WTC11 (cell line): ENCODE results near the gene SORCS2. TPM values are rescaled to one million over a fixed set of nuclear protein-coding genes. Genes with fewer than 3 reads are reported as not detected.

Source experiments
- ATAC-seq: fragments of 200-7000 bp; cut with Tn5 transposase; 2 replicates; pipeline ENCODE4 v1.10.0; 2021; ENCODE audit warnings: mild to moderate bottlenecking, moderate library complexity
- CTCF ChIA-PET: fragments of 300-600 bp; sonication (Branson Sonifier 250); formaldehyde crosslinking; loops from one replicate; lab custom pipeline; 2021; ENCODE audit warnings: antibody characterized with exemption; lab: Charles Lee
- POLR2A ChIA-PET: fragments of 350-600 bp; sonication (Branson Sonifier 250); formaldehyde crosslinking; loops from one replicate; lab custom pipeline; 2021; ENCODE audit warnings: antibody characterized with exemption; lab: Charles Lee
- DNase-seq: peaks from one replicate; pipeline ENCODE4 v3.0.0; 2021; ENCODE audit warnings: low spot score
- H3K27ac Mint-ChIP-seq: 2 replicates; pipeline ENCODE4 v1.8.0; 2021; ENCODE audit warnings: mixed read lengths
- H3K27me3 Mint-ChIP-seq: 2 replicates; pipeline ENCODE4 v1.8.0; 2021; ENCODE audit warnings: low read depth, mild to moderate bottlenecking, moderate library complexity, mixed read lengths
- H3K36me3 Mint-ChIP-seq: 2 replicates; pipeline ENCODE4 v1.8.0; 2021; ENCODE audit warnings: mixed read lengths
- H3K4me1 Mint-ChIP-seq: 2 replicates; pipeline ENCODE4 v1.8.0; 2022; ENCODE audit warnings: mixed read lengths
- H3K4me3 Mint-ChIP-seq: 2 replicates; pipeline ENCODE4 v1.8.0; 2021; ENCODE audit warnings: mild to moderate bottlenecking, moderate library complexity, mixed read lengths
- H3K9me3 Mint-ChIP-seq: 2 replicates; pipeline ENCODE4 v1.8.0; 2021; ENCODE audit warnings: mixed read lengths
- ATF1 ChIP-seq: sonication (generic); formaldehyde crosslinking; IDR thresholded peaks from 2 replicates; pipeline ENCODE4 v1.8.1; 2023; ENCODE audit warnings: mild to moderate bottlenecking, moderate library complexity, missing genetic modification reagents
- CREM ChIP-seq: sonication (generic); formaldehyde crosslinking; IDR thresholded peaks from 2 replicates; pipeline ENCODE4 v1.8.1; 2022; ENCODE audit warnings: mild to moderate bottlenecking, missing genetic modification reagents, moderate library complexity
- ESRRA ChIP-seq: sonication (generic); formaldehyde crosslinking; IDR thresholded peaks from 2 replicates; pipeline ENCODE4 v1.8.1; 2022; ENCODE audit warnings: mild to moderate bottlenecking, missing genetic modification reagents, borderline replicate concordance
- FOXJ3 ChIP-seq: sonication (generic); formaldehyde crosslinking; IDR thresholded peaks from 2 replicates; pipeline ENCODE4 v1.9.0; 2021; ENCODE audit warnings: missing genetic modification reagents, mild to moderate bottlenecking, borderline replicate concordance
- FOXP1 ChIP-seq: sonication (generic); formaldehyde crosslinking; IDR thresholded peaks from 2 replicates; pipeline ENCODE4 v1.8.0; 2022; ENCODE audit warnings: missing genetic modification reagents, mild to moderate bottlenecking, moderate library complexity, borderline replicate concordance
- GABPB1 ChIP-seq: sonication (generic); formaldehyde crosslinking; IDR thresholded peaks from 2 replicates; pipeline ENCODE4 v1.8.1; 2023; ENCODE audit warnings: mild to moderate bottlenecking, missing genetic modification reagents
- GTF2I ChIP-seq: fragments of 250-450 bp; sonication (Bioruptor Pico); conservative IDR thresholded peaks from 2 replicates; pipeline ENCODE4 v1.4.0; 2021; ENCODE audit warnings: mild to moderate bottlenecking
- IRF2 ChIP-seq: sonication (generic); formaldehyde crosslinking; IDR thresholded peaks from 2 replicates; pipeline ENCODE4 v1.8.0; 2022; ENCODE audit warnings: low read depth, missing genetic modification reagents, borderline replicate concordance
- NR3C1 ChIP-seq: sonication (generic); formaldehyde crosslinking; conservative IDR thresholded peaks from 2 replicates; pipeline ENCODE4 v1.8.1; 2023; ENCODE audit warnings: low read depth, mild to moderate bottlenecking, missing genetic modification reagents
- OVOL2 ChIP-seq: fragments of 250-450 bp; sonication (Bioruptor Pico); IDR thresholded peaks from 2 replicates; pipeline ENCODE4 v1.9.0; 2021; ENCODE audit warnings: mild to moderate bottlenecking, borderline replicate concordance
- PRRX2 ChIP-seq: fragments of 250-450 bp; sonication (Bioruptor Pico); IDR thresholded peaks from 2 replicates; pipeline ENCODE4 v1.8.0; 2021; ENCODE audit warnings: mild to moderate bottlenecking
- SOX15 ChIP-seq: fragments of 250-450 bp; sonication (Bioruptor Pico); IDR thresholded peaks from 2 replicates; pipeline ENCODE4 v1.9.0; 2021; ENCODE audit warnings: mild to moderate bottlenecking
- TEAD1 ChIP-seq: sonication (generic); formaldehyde crosslinking; IDR thresholded peaks from 2 replicates; pipeline ENCODE4 v1.8.0; 2022; ENCODE audit warnings: mild to moderate bottlenecking, missing genetic modification reagents
- TEAD4 ChIP-seq: sonication (generic); formaldehyde crosslinking; IDR thresholded peaks from 2 replicates; pipeline ENCODE4 v1.8.0; 2022; ENCODE audit warnings: mild to moderate bottlenecking, missing genetic modification reagents
- ZBTB21 ChIP-seq: sonication (generic); formaldehyde crosslinking; IDR thresholded peaks from 2 replicates; pipeline ENCODE4 v1.8.1; 2023; ENCODE audit warnings: mild to moderate bottlenecking, missing genetic modification reagents, borderline replicate concordance
- ZNF121 ChIP-seq: sonication (generic); formaldehyde crosslinking; IDR thresholded peaks from 2 replicates; pipeline ENCODE4 v1.8.0; 2023; ENCODE audit warnings: missing genetic modification reagents
- ZNF219 ChIP-seq: sonication (generic); formaldehyde crosslinking; IDR thresholded peaks from 2 replicates; pipeline ENCODE4 v1.8.0; 2023; ENCODE audit warnings: missing genetic modification reagents, mild to moderate bottlenecking, borderline replicate concordance
- ZNF263 ChIP-seq: sonication (generic); formaldehyde crosslinking; IDR thresholded peaks from 2 replicates; pipeline ENCODE4 v1.8.1; 2022; ENCODE audit warnings: low read depth, mild to moderate bottlenecking, moderate library complexity, missing genetic modification reagents
- ZNF423 ChIP-seq: fragments of 250-450 bp; sonication (Bioruptor Pico); IDR thresholded peaks from 2 replicates; pipeline ENCODE4 v2.1.2; 2022; ENCODE audit warnings: mild to moderate bottlenecking, moderate library complexity
- ZNF671 ChIP-seq: fragments of 250-450 bp; sonication (Bioruptor Pico); IDR thresholded peaks from 2 replicates; pipeline ENCODE4 v1.8.0; 2021; ENCODE audit warnings: mild to moderate bottlenecking
- total RNA-seq: library from RNA; stranded (reverse); gene quantifications from 3 replicates; pipeline ENCODE4 v1.2.3, GENCODE V29; 2021
- TF ChIP-seq, protein P1 (sequence below): fragments of 250-450 bp; sonication (Bioruptor Pico); conservative IDR thresholded peaks from 2 replicates; pipeline ENCODE4 v1.9.0; 2021; ENCODE audit warnings: mild to moderate bottlenecking
- TF ChIP-seq, protein P2 (sequence below): sonication (generic); formaldehyde crosslinking; IDR thresholded peaks from 2 replicates; pipeline ENCODE4 v1.8.0; 2022; ENCODE audit warnings: mild to moderate bottlenecking, missing genetic modification reagents
- TF ChIP-seq, protein P3 (sequence below): sonication (generic); formaldehyde crosslinking; conservative IDR thresholded peaks from 2 replicates; pipeline ENCODE4 v1.8.1; 2023; ENCODE audit warnings: mild to moderate bottlenecking, low read depth, missing genetic modification reagents, moderate library complexity
- TF ChIP-seq, protein P4 (sequence below): sonication (generic); formaldehyde crosslinking; conservative IDR thresholded peaks from 2 replicates; pipeline ENCODE4 v1.8.1; 2022; ENCODE audit warnings: mild to moderate bottlenecking, missing genetic modification reagents
- TF ChIP-seq, protein P5 (sequence below): fragments of 250-450 bp; sonication (Bioruptor Pico); IDR thresholded peaks from 2 replicates; pipeline ENCODE4 v1.9.0; 2021; ENCODE audit warnings: mild to moderate bottlenecking

SORCS2 gene
- total RNA-seq, 1 experiment from 2014 or later, result 6.6 TPM

DNA sequence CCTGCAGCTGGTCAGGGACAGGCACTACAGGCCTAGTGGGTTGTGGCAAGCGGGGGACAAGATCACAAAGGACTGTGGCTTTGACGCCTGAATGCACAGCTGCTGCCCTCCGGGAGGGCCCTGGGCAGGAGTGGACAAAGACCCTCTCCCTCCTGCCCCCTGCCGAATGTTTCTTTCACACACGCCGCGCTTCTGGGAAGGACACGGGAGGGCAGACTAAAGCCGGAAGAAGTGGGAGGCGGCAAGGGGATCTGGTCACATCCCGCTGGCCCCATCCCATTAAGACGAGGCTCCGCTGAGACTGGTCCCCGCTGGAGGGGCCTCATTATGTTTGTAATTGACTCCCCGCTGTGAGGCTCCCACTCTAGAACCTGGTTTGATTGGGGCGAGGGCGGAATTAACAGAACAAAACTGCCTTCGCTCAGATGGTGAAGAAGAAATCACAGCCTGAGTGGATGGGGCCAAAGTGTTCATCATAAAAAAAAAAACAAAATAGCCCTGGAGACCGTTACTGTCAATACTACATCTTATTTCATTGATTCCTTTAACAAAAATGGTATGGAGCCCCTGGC is 280.2 kb downstream of the SORCS2 start (continued):
- TF ChIP-seq, protein P1, sequence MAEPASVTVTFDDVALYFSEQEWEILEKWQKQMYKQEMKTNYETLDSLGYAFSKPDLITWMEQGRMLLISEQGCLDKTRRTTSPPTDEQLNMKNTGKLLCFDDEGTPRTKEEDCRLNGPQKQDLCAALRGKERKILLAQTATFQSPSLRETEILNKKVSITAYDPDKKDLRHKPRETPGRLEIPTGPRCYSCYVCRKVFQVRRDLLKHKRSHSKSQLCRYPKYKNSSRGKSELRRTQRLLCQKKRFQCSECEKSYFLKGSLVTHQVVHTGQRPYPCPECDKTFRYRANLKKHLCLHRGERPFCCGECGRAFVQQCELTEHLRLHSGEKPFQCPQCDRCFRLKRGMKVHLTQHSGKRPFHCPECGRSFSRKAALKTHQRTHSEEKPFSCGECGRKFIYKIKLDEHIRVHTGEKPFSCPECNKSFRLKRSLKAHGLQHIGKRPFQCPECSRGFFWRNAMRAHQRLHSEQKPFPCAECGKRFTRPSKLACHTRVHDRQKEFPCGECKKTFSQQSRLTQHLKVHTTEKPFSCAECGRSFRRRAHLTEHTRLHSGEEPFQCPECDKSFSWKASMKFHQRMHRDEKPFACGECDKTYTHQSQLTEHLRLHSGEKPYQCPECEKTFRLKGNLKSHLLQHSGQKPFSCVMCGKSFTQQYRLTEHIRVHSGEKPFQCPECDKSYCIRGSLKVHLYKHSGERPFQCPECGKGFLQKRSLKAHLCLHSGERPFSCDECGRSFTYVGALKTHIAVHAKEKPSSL (CRISPR knock-in tag), result no peak
- TF ChIP-seq GABPB1 (no peak), SOX15 (CRISPR knock-in tag) (no peak)
- TF ChIP-seq, all 79 proteins: peak for 0

DNA sequence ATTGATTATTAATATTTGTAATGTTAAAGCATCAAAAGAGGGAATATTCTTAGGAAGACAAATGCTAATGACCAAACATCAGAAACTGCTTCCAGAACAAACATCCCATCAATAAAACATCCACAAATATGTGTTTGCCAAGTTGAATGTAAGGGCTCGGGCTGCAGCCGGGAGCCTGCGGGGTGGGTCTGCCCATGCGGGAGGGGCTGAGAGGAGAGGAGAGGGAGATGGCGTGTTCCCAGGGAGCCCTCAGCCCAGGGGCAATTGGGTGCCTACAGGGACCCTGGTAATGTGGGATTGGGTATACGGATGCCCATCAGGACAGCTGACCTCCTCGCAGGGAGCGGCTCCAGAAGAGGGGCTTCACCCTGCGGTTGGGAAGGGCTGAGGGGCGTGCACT is 280.7 kb downstream of the SORCS2 start:
- ATAC-seq, result no peak
- no peaks in the 10 kb centered on the region; the same call in 1 of the 2 replicates for H3K27me3 Mint-ChIP-seq
- no peaks in the 10 kb centered on the region for H3K36me3 Mint-ChIP-seq
- H3K9me3 Mint-ChIP-seq, result no peaks in the 10 kb centered on the region; the same call in 1 of the 2 replicates
- H3K27ac Mint-ChIP-seq, result no peak overlapping the region
- POLR2A ChIA-PET, result no interaction called here
- no peak for DNase-seq
- peaks cover 13% of the 10 kb centered on the region for H3K4me1 Mint-ChIP-seq
- no peak overlapping the region for H3K4me3 Mint-ChIP-seq
- CTCF ChIA-PET, result no interaction called here
- TF ChIP-seq FOXJ3 (no peak), ZNF121 (CRISPR knock-in tag) (no peak), ATF1 (CRISPR knock-in tag) (no peak), TEAD1 (CRISPR knock-in tag) (no peak), ZNF671 (CRISPR knock-in tag) (no peak), NR3C1 (CRISPR knock-in tag) (no peak), GTF2I (CRISPR knock-in tag) (no peak), CREM (no peak), FOXP1 (CRISPR knock-in tag) (no peak), IRF2 (CRISPR knock-in tag) (no peak), TEAD4 (CRISPR knock-in tag) (no peak), ESRRA (no peak), ZNF263 (CRISPR knock-in tag) (no peak)
- TF ChIP-seq, protein P2, sequence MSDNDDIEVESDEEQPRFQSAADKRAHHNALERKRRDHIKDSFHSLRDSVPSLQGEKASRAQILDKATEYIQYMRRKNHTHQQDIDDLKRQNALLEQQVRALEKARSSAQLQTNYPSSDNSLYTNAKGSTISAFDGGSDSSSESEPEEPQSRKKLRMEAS (CRISPR knock-in tag), result no peak
- TF ChIP-seq, protein P3, sequence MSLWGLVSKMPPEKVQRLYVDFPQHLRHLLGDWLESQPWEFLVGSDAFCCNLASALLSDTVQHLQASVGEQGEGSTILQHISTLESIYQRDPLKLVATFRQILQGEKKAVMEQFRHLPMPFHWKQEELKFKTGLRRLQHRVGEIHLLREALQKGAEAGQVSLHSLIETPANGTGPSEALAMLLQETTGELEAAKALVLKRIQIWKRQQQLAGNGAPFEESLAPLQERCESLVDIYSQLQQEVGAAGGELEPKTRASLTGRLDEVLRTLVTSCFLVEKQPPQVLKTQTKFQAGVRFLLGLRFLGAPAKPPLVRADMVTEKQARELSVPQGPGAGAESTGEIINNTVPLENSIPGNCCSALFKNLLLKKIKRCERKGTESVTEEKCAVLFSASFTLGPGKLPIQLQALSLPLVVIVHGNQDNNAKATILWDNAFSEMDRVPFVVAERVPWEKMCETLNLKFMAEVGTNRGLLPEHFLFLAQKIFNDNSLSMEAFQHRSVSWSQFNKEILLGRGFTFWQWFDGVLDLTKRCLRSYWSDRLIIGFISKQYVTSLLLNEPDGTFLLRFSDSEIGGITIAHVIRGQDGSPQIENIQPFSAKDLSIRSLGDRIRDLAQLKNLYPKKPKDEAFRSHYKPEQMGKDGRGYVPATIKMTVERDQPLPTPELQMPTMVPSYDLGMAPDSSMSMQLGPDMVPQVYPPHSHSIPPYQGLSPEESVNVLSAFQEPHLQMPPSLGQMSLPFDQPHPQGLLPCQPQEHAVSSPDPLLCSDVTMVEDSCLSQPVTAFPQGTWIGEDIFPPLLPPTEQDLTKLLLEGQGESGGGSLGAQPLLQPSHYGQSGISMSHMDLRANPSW (CRISPR knock-in tag), result no peak

DNA sequence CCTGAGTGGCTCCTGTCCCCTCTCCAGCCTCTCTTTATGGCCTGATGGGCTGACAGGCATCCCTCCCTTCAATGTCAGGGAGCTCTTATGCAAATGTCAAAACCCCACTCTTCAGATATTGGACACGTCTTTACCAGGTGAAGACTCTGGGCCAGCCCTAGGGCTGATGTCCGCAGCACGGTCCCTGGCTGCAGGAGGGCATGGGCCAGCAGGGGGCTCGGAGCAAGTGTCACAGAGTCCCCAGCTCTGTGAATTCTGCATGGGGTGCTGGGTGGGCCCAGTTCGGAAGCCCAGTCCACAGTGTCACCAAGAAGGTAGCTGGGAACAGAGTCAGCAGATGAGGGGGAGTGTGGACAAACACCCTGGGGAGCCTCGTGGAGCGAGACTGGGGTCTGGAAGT is 282.0 kb downstream of the SORCS2 start:
- no peaks in the 10 kb centered on the region for H3K9me3 Mint-ChIP-seq
- CTCF ChIA-PET, result interaction anchor here (1.2 kb wide), 1 partner anchor 176 kb away, joined by 3 read pairs; no protein-coding TSS in a partner anchor
- TF ChIP-seq OVOL2 (no peak), PRRX2 (CRISPR knock-in tag) (no peak), ZNF423 (CRISPR knock-in tag) (no peak), ZBTB21 (CRISPR knock-in tag) (no peak), ZNF219 (CRISPR knock-in tag) (no peak)
- TF ChIP-seq, protein P4, sequence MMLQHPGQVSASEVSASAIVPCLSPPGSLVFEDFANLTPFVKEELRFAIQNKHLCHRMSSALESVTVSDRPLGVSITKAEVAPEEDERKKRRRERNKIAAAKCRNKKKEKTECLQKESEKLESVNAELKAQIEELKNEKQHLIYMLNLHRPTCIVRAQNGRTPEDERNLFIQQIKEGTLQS (CRISPR knock-in tag), result no peak
- TF ChIP-seq, protein P5, sequence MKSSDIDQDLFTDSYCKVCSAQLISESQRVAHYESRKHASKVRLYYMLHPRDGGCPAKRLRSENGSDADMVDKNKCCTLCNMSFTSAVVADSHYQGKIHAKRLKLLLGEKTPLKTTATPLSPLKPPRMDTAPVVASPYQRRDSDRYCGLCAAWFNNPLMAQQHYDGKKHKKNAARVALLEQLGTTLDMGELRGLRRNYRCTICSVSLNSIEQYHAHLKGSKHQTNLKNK, result no peak
- TF ChIP-seq, all 79 proteins: peak for 0
- Mint-ChIP-seq H3K4me3 (no peak overlapping the region), H3K27me3 (no peaks in the 10 kb centered on the region), H3K36me3 (no peaks in the 10 kb centered on the region), H3K4me1 (peaks cover 13% of the 10 kb centered on the region), H3K27ac (no peak overlapping the region)
- no peak for ATAC-seq
- no peak for DNase-seq
- POLR2A ChIA-PET, result no interaction called here
